ENCODE results near the gene STAU1. TPM values are rescaled to one million over a fixed set of nuclear protein-coding genes. Genes with fewer than 3 reads are reported as not detected.
A peak's percentile ranks its signal among the peaks of the same experiment; 100 is the strongest.

Gene STAU1, protein sequence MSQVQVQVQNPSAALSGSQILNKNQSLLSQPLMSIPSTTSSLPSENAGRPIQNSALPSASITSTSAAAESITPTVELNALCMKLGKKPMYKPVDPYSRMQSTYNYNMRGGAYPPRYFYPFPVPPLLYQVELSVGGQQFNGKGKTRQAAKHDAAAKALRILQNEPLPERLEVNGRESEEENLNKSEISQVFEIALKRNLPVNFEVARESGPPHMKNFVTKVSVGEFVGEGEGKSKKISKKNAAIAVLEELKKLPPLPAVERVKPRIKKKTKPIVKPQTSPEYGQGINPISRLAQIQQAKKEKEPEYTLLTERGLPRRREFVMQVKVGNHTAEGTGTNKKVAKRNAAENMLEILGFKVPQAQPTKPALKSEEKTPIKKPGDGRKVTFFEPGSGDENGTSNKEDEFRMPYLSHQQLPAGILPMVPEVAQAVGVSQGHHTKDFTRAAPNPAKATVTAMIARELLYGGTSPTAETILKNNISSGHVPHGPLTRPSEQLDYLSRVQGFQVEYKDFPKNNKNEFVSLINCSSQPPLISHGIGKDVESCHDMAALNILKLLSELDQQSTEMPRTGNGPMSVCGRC
- total RNA-seq, result 73.5 and 73.7 TPM in 2 replicates

GRCh38 chr20:49187851-49188641 lies at the start of gene STAU1:
STAU1 (minus strand) TSS chr20:49188334; CDS start chr20:49166201, 22,133 bp downstream.
- H3K9me3 Mint-ChIP-seq, result no peaks in the 10 kb centered on the region
- DNase-seq, result peak; percentile 98
- H3K36me3 Mint-ChIP-seq (ENCODE audit: low read depth), result peaks cover 22% of the 10 kb centered on the region
- H3K4me3 Mint-ChIP-seq, result peak within 1 kb of the TSS; percentile 95
- peak within 1 kb of the TSS; percentile 93 for H3K27ac Mint-ChIP-seq
- intact Hi-C loops (cut with micrococcal nuclease), result loop anchor here (1.0 to 5.0 kb wide), 5 partner anchors 21 to 142 kb away; partner anchors contain the start of genes CSE1L, DDX27 and ZNFX1
- H3K27me3 Mint-ChIP-seq, result peaks cover 3% of the 10 kb centered on the region
- H3K4me1 Mint-ChIP-seq, result peaks cover 36% of the 10 kb centered on the region

GRCh38 chr20:49237531-49237930 lies 49.4 kb upstream of the STAU1 start:
- Mint-ChIP-seq H3K4me3 (no peak overlapping the region), H3K36me3 (ENCODE audit: low read depth) (peaks cover 65% of the 10 kb centered on the region), H3K27me3 (no peaks in the 10 kb centered on the region), H3K9me3 (no peaks in the 10 kb centered on the region), H3K4me1 (no peaks in the 10 kb centered on the region), H3K27ac (no peak overlapping the region)
- no peak for DNase-seq
- intact Hi-C loops (cut with micrococcal nuclease), result no loop called here

GRCh38 chr20:49236301-49236700 lies 48.2 kb upstream of the STAU1 start:
- intact Hi-C loops (cut with micrococcal nuclease), result no loop called here
- no peaks in the 10 kb centered on the region for H3K4me1 Mint-ChIP-seq
- H3K36me3 Mint-ChIP-seq (ENCODE audit: low read depth), result peaks cover 60% of the 10 kb centered on the region
- no peaks in the 10 kb centered on the region for H3K27me3 Mint-ChIP-seq
- no peak overlapping the region for H3K4me3 Mint-ChIP-seq
- no peak for DNase-seq
- H3K9me3 Mint-ChIP-seq, result no peaks in the 10 kb centered on the region
- no peak overlapping the region for H3K27ac Mint-ChIP-seq

GRCh38 chr20:49234831-49235230 lies 46.7 kb upstream of the STAU1 start:
- Mint-ChIP-seq H3K27ac (no peak overlapping the region), H3K4me1 (peaks cover 5% of the 10 kb centered on the region), H3K9me3 (no peaks in the 10 kb centered on the region), H3K27me3 (no peaks in the 10 kb centered on the region), H3K4me3 (no peak overlapping the region), H3K36me3 (ENCODE audit: low read depth) (peaks cover 63% of the 10 kb centered on the region)
- no peak for DNase-seq
- intact Hi-C loops (cut with micrococcal nuclease), result no loop called here

DNA sequence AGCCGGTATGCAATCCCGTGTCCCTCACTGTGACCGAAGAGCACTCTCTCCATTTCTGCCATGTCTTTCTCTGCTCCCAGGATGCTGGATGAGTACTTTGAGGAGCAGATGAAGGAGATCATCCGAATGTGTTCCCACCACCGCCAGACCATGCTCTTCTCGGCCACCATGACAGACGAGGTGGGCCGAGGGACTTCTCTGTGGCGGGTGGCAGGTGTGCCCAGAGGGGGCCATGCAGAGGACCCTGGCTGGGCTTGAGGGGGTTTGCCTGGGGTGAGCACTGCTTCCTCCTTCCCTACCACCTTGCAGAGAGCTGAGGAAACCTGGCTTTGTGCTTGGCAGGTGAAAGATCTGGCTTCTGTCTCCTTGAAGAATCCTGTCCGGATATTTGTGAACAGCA lies 45.1 kb upstream of the STAU1 start:
- no peak for DNase-seq
- Mint-ChIP-seq H3K27me3 (no peaks in the 10 kb centered on the region), H3K36me3 (ENCODE audit: low read depth) (peaks cover 62% of the 10 kb centered on the region), H3K27ac (no peak overlapping the region), H3K4me3 (no peak overlapping the region), H3K4me1 (peaks cover 5% of the 10 kb centered on the region), H3K9me3 (no peaks in the 10 kb centered on the region)
- intact Hi-C loops (cut with micrococcal nuclease), result no loop called here

DNA sequence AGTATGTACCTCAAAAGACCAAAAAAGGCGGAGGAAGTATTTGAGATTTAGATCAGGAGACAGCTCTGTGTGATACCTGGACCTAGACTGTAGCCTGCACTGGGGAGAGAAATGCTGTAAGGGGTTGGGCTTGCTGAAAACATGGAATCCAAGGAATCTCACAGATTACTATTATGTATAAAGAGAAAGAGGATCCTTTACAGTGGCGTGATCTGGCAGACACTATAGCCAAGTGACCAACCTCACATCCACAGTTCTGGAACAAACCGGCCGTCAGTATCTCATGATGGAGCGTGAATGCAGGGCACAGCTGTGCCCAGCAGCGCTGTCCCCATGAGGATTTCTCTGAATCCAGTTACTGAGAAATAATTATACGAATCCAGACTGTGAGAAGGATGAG lies 43.3 kb upstream of the STAU1 start:
- H3K27ac Mint-ChIP-seq, result peak overlapping the region; percentile 42
- H3K4me3 Mint-ChIP-seq, result no peak overlapping the region
- H3K36me3 Mint-ChIP-seq (ENCODE audit: low read depth), result peaks cover 65% of the 10 kb centered on the region
- H3K9me3 Mint-ChIP-seq, result no peaks in the 10 kb centered on the region
- no peaks in the 10 kb centered on the region for H3K27me3 Mint-ChIP-seq
- DNase-seq, result no peak
- intact Hi-C loops (cut with micrococcal nuclease), result no loop called here
- peaks cover 5% of the 10 kb centered on the region for H3K4me1 Mint-ChIP-seq

DNA sequence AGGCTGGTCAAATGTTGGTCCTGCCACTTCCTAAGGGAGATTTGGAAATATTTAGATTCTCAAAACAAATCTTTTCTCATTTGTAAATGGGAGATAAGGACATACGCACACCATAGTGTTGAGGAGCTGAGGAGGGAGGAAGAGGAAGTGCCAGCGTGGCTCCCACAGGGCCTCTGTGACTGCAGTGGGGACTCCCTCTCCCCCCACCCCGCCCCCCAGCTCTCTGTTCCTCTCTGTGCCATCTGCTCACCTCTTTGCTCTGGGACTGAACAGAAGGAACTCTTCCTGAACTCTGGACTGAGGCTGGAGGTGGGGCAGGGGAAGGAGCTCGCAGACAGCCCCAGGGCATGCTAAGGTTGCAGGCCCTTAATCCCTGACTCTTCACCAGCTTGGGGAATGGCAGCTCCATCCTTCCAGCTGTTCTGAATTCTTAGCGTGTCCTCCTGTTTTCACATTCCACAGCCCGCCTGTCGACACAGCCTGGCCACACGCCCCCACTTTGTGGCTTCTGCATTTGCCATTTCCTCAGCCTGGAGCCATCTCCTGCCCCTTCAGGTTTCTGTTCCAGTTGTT lies 42.5 kb upstream of the STAU1 start:
- H3K27me3 Mint-ChIP-seq, result no peaks in the 10 kb centered on the region
- peak overlapping the region; percentile 42 for H3K27ac Mint-ChIP-seq
- peaks cover 5% of the 10 kb centered on the region for H3K4me1 Mint-ChIP-seq
- H3K9me3 Mint-ChIP-seq, result no peaks in the 10 kb centered on the region
- intact Hi-C loops (cut with micrococcal nuclease), result no loop called here
- no peak for DNase-seq
- peaks cover 67% of the 10 kb centered on the region for H3K36me3 Mint-ChIP-seq (ENCODE audit: low read depth)
- H3K4me3 Mint-ChIP-seq, result no peak overlapping the region

DNA sequence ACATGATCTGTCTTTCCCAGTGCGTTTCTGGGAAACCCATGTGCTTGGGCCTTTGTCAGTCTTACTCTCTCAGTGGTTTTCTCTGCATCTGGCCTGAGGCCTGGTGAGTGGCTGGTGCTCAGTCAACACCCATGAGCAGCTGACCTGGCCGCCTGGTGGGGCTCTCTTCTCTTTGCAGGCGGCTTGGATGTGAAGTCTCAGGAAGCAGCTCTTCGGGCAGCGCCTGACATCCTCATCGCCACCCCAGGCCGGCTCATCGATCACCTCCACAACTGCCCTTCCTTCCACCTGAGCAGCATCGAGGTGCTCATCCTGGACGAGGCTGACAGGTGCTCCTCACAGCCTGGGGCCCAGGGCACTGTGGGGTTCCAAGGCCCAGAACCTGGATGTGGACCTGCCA lies 41.9 kb upstream of the STAU1 start:
- H3K4me3 Mint-ChIP-seq, result no peak overlapping the region
- intact Hi-C loops (cut with micrococcal nuclease), result no loop called here
- H3K27me3 Mint-ChIP-seq, result no peaks in the 10 kb centered on the region
- no peaks in the 10 kb centered on the region for H3K9me3 Mint-ChIP-seq
- peaks cover 68% of the 10 kb centered on the region for H3K36me3 Mint-ChIP-seq (ENCODE audit: low read depth)
- peaks cover 5% of the 10 kb centered on the region for H3K4me1 Mint-ChIP-seq
- no peak overlapping the region for H3K27ac Mint-ChIP-seq
- no peak for DNase-seq

DNA sequence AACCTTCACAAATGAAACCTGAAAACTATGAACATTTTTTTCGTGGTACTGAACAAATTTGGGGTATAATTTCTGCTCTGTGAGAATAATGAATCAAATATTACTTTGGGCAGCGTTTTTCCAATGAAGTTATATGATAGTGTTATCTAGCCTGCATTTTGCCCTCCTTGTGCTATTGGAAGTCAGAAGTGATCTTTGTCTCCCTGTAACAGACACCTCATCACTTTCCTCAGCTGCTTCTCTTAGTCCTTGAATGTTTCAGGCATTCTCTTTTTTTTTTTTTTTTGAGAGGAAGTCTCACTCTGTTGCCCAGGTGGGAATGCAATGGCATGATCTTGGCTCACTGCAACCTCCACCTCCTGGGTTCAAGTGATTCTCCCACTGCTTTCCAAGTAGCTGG lies 41.2 kb upstream of the STAU1 start:
- intact Hi-C loops (cut with micrococcal nuclease), result no loop called here
- DNase-seq, result no peak
- peaks cover 5% of the 10 kb centered on the region for H3K4me1 Mint-ChIP-seq
- H3K4me3 Mint-ChIP-seq, result no peak overlapping the region
- H3K9me3 Mint-ChIP-seq, result no peaks in the 10 kb centered on the region
- H3K36me3 Mint-ChIP-seq (ENCODE audit: low read depth), result peaks cover 67% of the 10 kb centered on the region
- H3K27ac Mint-ChIP-seq, result no peak overlapping the region
- no peaks in the 10 kb centered on the region for H3K27me3 Mint-ChIP-seq

GRCh38 chr20:49228676-49229075 lies 40.5 kb upstream of the STAU1 start:
- no peak overlapping the region for H3K4me3 Mint-ChIP-seq
- intact Hi-C loops (cut with micrococcal nuclease), result no loop called here
- no peaks in the 10 kb centered on the region for H3K27me3 Mint-ChIP-seq
- H3K4me1 Mint-ChIP-seq, result peaks cover 5% of the 10 kb centered on the region
- H3K27ac Mint-ChIP-seq, result no peak overlapping the region
- DNase-seq, result no peak
- H3K9me3 Mint-ChIP-seq, result no peaks in the 10 kb centered on the region
- H3K36me3 Mint-ChIP-seq (ENCODE audit: low read depth), result peaks cover 66% of the 10 kb centered on the region

DNA sequence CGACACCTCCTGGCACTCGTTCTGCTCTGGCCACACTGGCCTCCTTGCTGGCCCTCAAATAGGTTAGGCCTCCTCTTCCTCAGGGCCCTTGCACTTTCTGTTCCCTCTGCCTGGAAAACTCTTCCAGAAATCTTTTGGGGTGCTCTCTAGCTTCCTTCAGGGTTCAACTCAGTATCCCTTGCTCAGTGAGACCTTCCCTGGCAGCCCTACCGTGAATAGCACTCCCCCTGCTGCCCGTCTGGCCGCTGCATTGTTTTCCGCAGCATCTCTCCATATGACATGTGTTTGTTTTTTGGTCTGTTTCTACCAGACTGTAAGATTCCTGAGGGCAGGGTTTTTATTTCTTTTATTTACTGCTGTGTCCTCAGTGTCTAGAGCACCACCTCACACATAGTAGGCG lies 37.8 kb upstream of the STAU1 start:
- DNase-seq, result no peak
- H3K27ac Mint-ChIP-seq, result no peak overlapping the region
- intact Hi-C loops (cut with micrococcal nuclease), result no loop called here
- H3K36me3 Mint-ChIP-seq (ENCODE audit: low read depth), result peaks cover 71% of the 10 kb centered on the region
- H3K9me3 Mint-ChIP-seq, result no peaks in the 10 kb centered on the region
- H3K27me3 Mint-ChIP-seq, result no peaks in the 10 kb centered on the region
- peaks cover 5% of the 10 kb centered on the region for H3K4me1 Mint-ChIP-seq
- H3K4me3 Mint-ChIP-seq, result no peak overlapping the region

GRCh38 chr20:49219924-49220831 lies 32.0 kb upstream of the STAU1 start:
- peaks cover 18% of the 10 kb centered on the region for H3K4me1 Mint-ChIP-seq
- intact Hi-C loops (cut with micrococcal nuclease), result loop anchor here (1.0 to 10.0 kb wide), 4 partner anchors 33 to 174 kb away; partner anchors contain the start of gene CSE1L
- H3K4me3 Mint-ChIP-seq, result peak overlapping the region; percentile 94
- DNase-seq, result peak; percentile 63
- H3K36me3 Mint-ChIP-seq (ENCODE audit: low read depth), result peaks cover 38% of the 10 kb centered on the region
- H3K9me3 Mint-ChIP-seq, result no peaks in the 10 kb centered on the region
- peak overlapping the region; percentile 97 for H3K27ac Mint-ChIP-seq
- peaks cover 3% of the 10 kb centered on the region for H3K27me3 Mint-ChIP-seq
